Lung (tissue), 12 donors: ENCODE measurements around the gene FHIP1B. TPM values are rescaled to one million over a fixed set of nuclear protein-coding genes. Genes with fewer than 3 reads are reported as not detected.

ENCODE experiments used
- ATAC-seq: fragments of 200-7000 bp; cut with Tn5 transposase; one replicate; pipeline ENCODE4 v1.9.1; 2020; ENCODE audit warnings: moderate number of reproducible peaks; ENCODE audit not compliant: insufficient read depth, low FRiP score
- DNase-seq, 3 donors: peaks; one replicate each; pipeline ENCODE4 v3.0.0-alpha.2; 2013 to 2017
- H3K27ac ChIP-seq, 2 donors: one replicate each; pipeline ENCODE4 v1.5.1; 2013; ENCODE audit warnings: mild to moderate bottlenecking in 2 of 2, moderate library complexity in 2 of 2, control low read depth in 1 of 2, inconsistent platforms in 1 of 2, low read depth in 1 of 2, low read length in 1 of 2
- H3K27me3 ChIP-seq, 3 donors: one replicate each; pipeline ENCODE4 v1.5.1; 2013; ENCODE audit warnings: low read length in 2 of 3; ENCODE audit not compliant: control insufficient read depth in 3 of 3, insufficient read depth in 3 of 3
- H3K36me3 ChIP-seq, 4 donors: one replicate each; pipeline ENCODE4 v1.5.1; 2013; ENCODE audit warnings: low read length in 4 of 4, mild to moderate bottlenecking in 1 of 4, moderate library complexity in 1 of 4; ENCODE audit not compliant: control insufficient read depth in 4 of 4, insufficient read depth in 4 of 4
- H3K4me1 ChIP-seq, 5 donors: one replicate each; pipeline ENCODE4 v1.5.1; 2013; ENCODE audit warnings: low read length in 5 of 5, mild to moderate bottlenecking in 2 of 5, moderate library complexity in 1 of 5; ENCODE audit not compliant: control insufficient read depth in 5 of 5, insufficient read depth in 5 of 5
- H3K4me3 ChIP-seq: one replicate; pipeline ENCODE4 v1.5.1; 2013; ENCODE audit warnings: mild to moderate bottlenecking, control low read depth, moderate library complexity
- H3K9ac ChIP-seq, 2 donors: one replicate each; pipeline ENCODE4 v1.5.1; 2013; ENCODE audit warnings: low read length in 2 of 2, control low read depth in 1 of 2; ENCODE audit not compliant: insufficient read depth in 1 of 2
- H3K9me3 ChIP-seq, 4 donors: one replicate each; pipeline ENCODE4 v1.5.1; 2013; ENCODE audit warnings: low read length in 3 of 4, mild to moderate bottlenecking in 1 of 4, moderate library complexity in 1 of 4; ENCODE audit not compliant: control insufficient read depth in 4 of 4, insufficient read depth in 3 of 4
- WGBS, 2 donors: extraction: QIAGEN DNeasy Blood & Tissue Kit; methylation state at CpG; one replicate each; pipeline ENCODE4 v1.1.7; 2013; 5-methylcytosine and 5-hydroxymethylcytosine counted together
- polyA plus RNA-seq, 2 donors: library from polyadenylated mRNA; stranded (reverse); fragments of 200-250 nt; gene quantifications; one replicate each; pipeline ENCODE4 v1.2.1, GENCODE V29; 2013
- total RNA-seq, 2 donors: library from RNA; depleted of rRNA in 1 of 2; stranded (reverse); fragments of >200 nt in 1 of 2; gene quantifications; one replicate each; pipeline ENCODE4 v1.2.1, GENCODE V29; 2014 to 2021
- TF ChIP-seq, protein P1 (sequence below): IDR thresholded peaks from 2 replicates; pipeline ENCODE4 v1.5.1; 2012; ENCODE audit warnings: mild to moderate bottlenecking; ENCODE audit errors: control extremely low read depth, extremely low read depth
- donor health status: control.
- donor health status: control.
- donor health status: Bipolar disorder and iron deficiency.
- donor health status: healthy.
- donor health status: DM: yes; HTN: yes; CAD: no.

The FHIP1B gene
- total and polyA plus RNA-seq, 4 donors: 40.9 to 43.4 (median 41.8) TPM

DNA sequence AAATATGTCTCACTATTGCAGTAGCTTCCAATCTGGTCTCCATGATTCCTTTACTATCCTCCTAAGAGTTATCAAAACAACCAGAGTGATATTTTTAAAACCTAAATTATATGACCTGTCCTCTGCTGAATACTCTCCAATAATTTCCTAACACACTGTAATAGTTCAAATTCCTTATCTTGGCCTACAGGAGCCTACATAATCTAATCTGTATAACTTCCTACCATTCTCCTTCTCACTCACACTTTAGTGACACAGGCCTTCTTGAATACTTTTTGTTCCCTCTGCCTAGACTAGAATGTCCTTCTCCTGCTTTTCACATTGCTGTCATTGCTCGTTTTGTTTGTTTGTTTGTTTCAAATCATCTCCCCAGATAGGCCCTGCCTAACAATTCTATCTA, 9.4 kb downstream of the FHIP1B start:
- no peaks in the 10 kb centered on the region for H3K9me3 ChIP-seq
- DNase-seq (no peak), ATAC-seq (no peak)
- H3K27me3 ChIP-seq: no peaks in the 10 kb centered on the region
- 57 to 86% methylated on average over 1 of the region's 1 CpG for WGBS, 2 donors
- H3K27ac ChIP-seq: no peak overlapping the region
- TF ChIP-seq, protein P1, sequence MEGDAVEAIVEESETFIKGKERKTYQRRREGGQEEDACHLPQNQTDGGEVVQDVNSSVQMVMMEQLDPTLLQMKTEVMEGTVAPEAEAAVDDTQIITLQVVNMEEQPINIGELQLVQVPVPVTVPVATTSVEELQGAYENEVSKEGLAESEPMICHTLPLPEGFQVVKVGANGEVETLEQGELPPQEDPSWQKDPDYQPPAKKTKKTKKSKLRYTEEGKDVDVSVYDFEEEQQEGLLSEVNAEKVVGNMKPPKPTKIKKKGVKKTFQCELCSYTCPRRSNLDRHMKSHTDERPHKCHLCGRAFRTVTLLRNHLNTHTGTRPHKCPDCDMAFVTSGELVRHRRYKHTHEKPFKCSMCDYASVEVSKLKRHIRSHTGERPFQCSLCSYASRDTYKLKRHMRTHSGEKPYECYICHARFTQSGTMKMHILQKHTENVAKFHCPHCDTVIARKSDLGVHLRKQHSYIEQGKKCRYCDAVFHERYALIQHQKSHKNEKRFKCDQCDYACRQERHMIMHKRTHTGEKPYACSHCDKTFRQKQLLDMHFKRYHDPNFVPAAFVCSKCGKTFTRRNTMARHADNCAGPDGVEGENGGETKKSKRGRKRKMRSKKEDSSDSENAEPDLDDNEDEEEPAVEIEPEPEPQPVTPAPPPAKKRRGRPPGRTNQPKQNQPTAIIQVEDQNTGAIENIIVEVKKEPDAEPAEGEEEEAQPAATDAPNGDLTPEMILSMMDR: no peak
- no peak overlapping the region for H3K9ac ChIP-seq
- H3K4me3 ChIP-seq: no peak overlapping the region
- H3K36me3 ChIP-seq: peaks cover 21 to 28% (median 22%) of the 10 kb centered on the region in 4 donors
- H3K4me1 ChIP-seq: peaks cover 0 to 18% (median 4%) of the 10 kb centered on the region in 5 donors

DNA sequence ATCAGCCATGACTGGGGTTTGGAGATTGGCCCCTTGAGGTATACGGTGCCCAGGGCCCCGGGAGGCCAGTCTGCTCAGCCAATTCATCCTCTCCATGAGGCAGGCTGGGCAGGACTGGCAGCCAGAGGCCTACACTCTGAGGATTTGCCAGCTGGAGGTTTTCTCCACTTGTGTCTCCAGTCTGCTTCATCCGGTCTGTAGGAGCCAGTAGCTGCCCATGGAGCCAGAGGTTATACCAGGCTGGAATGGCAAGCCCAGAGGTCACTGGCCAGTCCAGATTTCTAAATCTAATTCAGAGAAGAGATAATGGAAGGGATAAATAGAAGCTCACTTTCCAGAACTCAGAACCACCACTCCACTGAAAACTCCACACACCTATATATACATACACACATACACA, 10.0 kb downstream of the FHIP1B start:
- no peak for DNase-seq
- Histone ChIP-seq H3K9ac (no peak overlapping the region), H3K4me3 (no peak overlapping the region), H3K27ac (peak overlapping the region in 1 of 2 donors; percentile 5), H3K9me3 (no peaks in the 10 kb centered on the region), H3K4me1 (peaks cover 0 to 16% (median 4%) of the 10 kb centered on the region in 5 donors), H3K27me3 (no peaks in the 10 kb centered on the region), H3K36me3 (peaks cover 21 to 29% (median 25%) of the 10 kb centered on the region in 4 donors)
- ATAC-seq: no peak
- TF ChIP-seq, protein P1: no peak
- WGBS, 2 donors: 98 to 100% methylated on average over 3 of the region's 3 CpGs

DNA sequence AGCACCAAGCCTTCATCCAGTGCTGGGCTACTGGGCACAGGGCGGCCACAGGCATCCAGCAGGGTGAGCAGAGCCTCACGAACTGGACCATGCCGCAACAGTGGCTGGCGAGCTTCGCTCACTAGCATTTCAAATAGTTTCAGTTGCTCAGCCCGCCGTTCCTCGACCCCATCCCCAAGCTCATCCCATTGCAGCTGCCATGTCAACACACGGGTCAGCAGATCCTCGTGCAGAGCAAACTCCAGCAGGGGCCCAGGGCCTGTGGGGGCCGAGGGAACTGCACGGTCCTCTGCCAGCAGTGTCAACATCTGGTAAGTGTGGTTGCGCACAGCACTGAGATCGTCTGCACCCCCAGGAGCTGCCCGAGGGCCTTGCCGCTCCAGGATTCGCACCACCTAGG, 10.6 kb downstream of the FHIP1B start:
- Histone ChIP-seq H3K27me3 (no peaks in the 10 kb centered on the region), H3K4me1 (peaks cover 0 to 15% (median 4%) of the 10 kb centered on the region in 5 donors), H3K27ac (no peak overlapping the region), H3K36me3 (peaks cover 24 to 29% (median 28%) of the 10 kb centered on the region in 4 donors), H3K4me3 (no peak overlapping the region), H3K9me3 (no peaks in the 10 kb centered on the region), H3K9ac (no peak overlapping the region)
- ATAC-seq: no peak
- TF ChIP-seq, protein P1: no peak
- no peak for DNase-seq
- 96 to 97% methylated on average over 17 of the region's 17 CpGs for WGBS, 2 donors

DNA sequence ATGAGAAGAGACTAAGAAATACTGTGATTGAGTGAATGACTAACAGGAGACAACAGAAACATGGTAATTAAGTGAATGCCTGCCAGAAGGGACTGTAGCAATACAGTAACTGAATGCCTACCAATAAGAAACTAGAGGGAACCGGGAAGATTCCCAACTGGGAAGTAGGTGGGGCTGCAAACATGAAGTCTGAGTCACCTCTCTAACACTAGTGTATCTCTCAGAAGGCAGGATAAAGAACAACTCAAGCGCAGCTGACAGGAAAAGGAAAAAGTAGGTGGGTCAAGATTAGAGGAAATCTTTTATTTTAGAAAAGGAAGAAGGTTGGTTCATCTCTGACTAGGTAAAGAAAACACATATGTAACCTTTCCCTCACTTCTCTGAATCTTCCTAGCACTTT, 15.1 kb downstream of the FHIP1B start:
- H3K27me3 ChIP-seq: no peaks in the 10 kb centered on the region
- TF ChIP-seq, protein P1: no peak
- H3K9ac ChIP-seq: no peak overlapping the region
- H3K4me3 ChIP-seq: no peak overlapping the region
- H3K27ac ChIP-seq: no peak overlapping the region
- no peak for DNase-seq
- H3K4me1 ChIP-seq: peaks cover 0 to 9% (median 0%) of the 10 kb centered on the region in 5 donors
- 40 to 63% methylated on average over 2 of the region's 2 CpGs for WGBS, 2 donors
- H3K9me3 ChIP-seq: no peaks in the 10 kb centered on the region
- peak; percentile 78 for ATAC-seq
- peaks cover 42 to 58% (median 47%) of the 10 kb centered on the region in 4 donors for H3K36me3 ChIP-seq
